ENCODE results near the gene PKDCC. TPM values are rescaled to one million over a fixed set of nuclear protein-coding genes. Genes with fewer than 3 reads are reported as not detected.

Gene PKDCC
- total and polyA plus RNA-seq, 2 of the 13 experiments (the other 11 are each of a cell fraction or from before 2014, with no cell fraction given), result 52.6 to 58.8 TPM

GRCh38 chr2:42095923-42096408 is 48.1 kb downstream of the PKDCC start (continued):
- TF ChIP-seq ARNT2 (CRISPR knock-in tag; IDR thresholded peaks at IDR 0.05; ENCODE audit: low read depth) (0 out of 2 replicates have a peak, but pooled peaks have one; percentile 35), TGIF2 (CRISPR knock-in tag; IDR thresholded peaks at IDR 0.05) (peak; percentile 78; the same call in 1 of the 2 replicates), SOX6 (IDR thresholded peaks at IDR 0.05) (no peak), SOX6 (CRISPR knock-in tag; IDR thresholded peaks at IDR 0.05) (peak; percentile 74; the same call in 1 of the 2 replicates), STAG1 (CRISPR knock-in tag; IDR thresholded peaks at IDR 0.05) (peak; percentile 96), ZNF281 (CRISPR knock-in tag; IDR thresholded peaks at IDR 0.05; ENCODE audit: borderline replicate concordance) (no peak; the same call in 1 of the 2 replicates), ETV5 (CRISPR knock-in tag; IDR thresholded peaks at IDR 0.05; ENCODE audit: borderline replicate concordance) (no peak), DNMT3B (CRISPR knock-in tag; conservative IDR thresholded peaks at IDR 0.05) (0 out of 2 replicates have a peak, but pooled peaks have one; percentile 22), RAD21 (CRISPR knock-in tag; IDR thresholded peaks at IDR 0.05) (peak; percentile 88), REPIN1 (CRISPR knock-in tag; IDR thresholded peaks at IDR 0.05; ENCODE audit: borderline replicate concordance, low read depth) (peak; percentile 47; the same call in 1 of the 2 replicates), KAT7 (CRISPR knock-in tag; IDR thresholded peaks at IDR 0.05; ENCODE audit: borderline replicate concordance) (peak; percentile 75; the same call in 1 of the 2 replicates), DPF2 (CRISPR knock-in tag; IDR thresholded peaks at IDR 0.05; ENCODE audit: borderline replicate concordance, low read depth) (no peak), NR2F6 (IDR thresholded peaks at IDR 0.05) (no peak), NR2F6 (CRISPR knock-in tag; IDR thresholded peaks at IDR 0.05) (peak; percentile 27; the same call in 1 of the 2 replicates), ZNF3 (CRISPR knock-in tag; IDR thresholded peaks at IDR 0.05) (0 out of 2 replicates have a peak, but pooled peaks have one; percentile 52), MXI1 (IDR thresholded peaks at IDR 0.05; ENCODE audit: borderline replicate concordance, low read depth, low read length) (peak; percentile 51; the same call in 1 of the 3 replicates), ZBTB3 (CRISPR knock-in tag; IDR thresholded peaks at IDR 0.05; ENCODE audit: borderline replicate concordance, low read depth) (no peak), THAP9 (CRISPR knock-in tag; IDR thresholded peaks at IDR 0.05; ENCODE audit: borderline replicate concordance) (no peak), HDAC2 (CRISPR knock-in tag; IDR thresholded peaks at IDR 0.05) (peak; percentile 43; the same call in 1 of the 2 replicates), ZNF770 (CRISPR knock-in tag; IDR thresholded peaks at IDR 0.05) (0 out of 2 replicates have a peak, but pooled peaks have one; percentile 3), ASH2L (IDR thresholded peaks at IDR 0.05; ENCODE audit: insufficient read length, low read depth, low read length) (peak; percentile 29), SOX13 (IDR thresholded peaks at IDR 0.05) (no peak), SOX13 (CRISPR knock-in tag; conservative IDR thresholded peaks at IDR 0.05 in 1 of 2, IDR thresholded peaks at IDR 0.05 in 1 of 2) (peak in 1 of 2 experiments; percentile 69; a peak in 2 of 4 replicates), ZMYM3 (CRISPR knock-in tag; IDR thresholded peaks at IDR 0.05) (peak; percentile 10; the same call in 1 of the 2 replicates)

All from HepG2 (cell line).